H1 (cell line): ENCODE results near the gene ADGRV1. TPM values are rescaled to one million over a fixed set of nuclear protein-coding genes. Genes with fewer than 3 reads are reported as not detected.

Source experiments
- CTCF ChIA-PET: fragments of 300-600 bp; sonication (Branson Sonifier 250); formaldehyde crosslinking; loops from one replicate; lab custom pipeline; 2021; ENCODE audit not compliant: partially characterized antibody; lab: Charles Lee
- POLR2A ChIA-PET: fragments of 300-600 bp; sonication (Branson Sonifier 250); formaldehyde crosslinking; loops from one replicate; lab custom pipeline; 2021; ENCODE audit warnings: inconsistent platforms; ENCODE audit not compliant: partially characterized antibody; lab: Charles Lee
- DNase-seq, 2 experiments: peaks; one replicate each; pipeline versions ENCODE4 v3.0.0 to v3.0.0-alpha.2; 2010 to 2022; ENCODE audit warnings: low spot score in 2 of 2, low read depth in 1 of 2, mixed read lengths in 1 of 2
- FAIRE-seq: peaks from 2 replicates; lab custom pipeline; 2011; peaks lifted over from hg19 to GRCh38; lab: Jason Lieb, UNC
- H2AFZ ChIP-seq: 2 replicates; pipeline ENCODE4 v1.8.1; 2012; ENCODE audit warnings: low read length, inconsistent platforms
- H2AK5ac ChIP-seq: 2 replicates; pipeline ENCODE4 v1.6.1; 2013; ENCODE audit warnings: low read depth, low read length
- H2BK120ac ChIP-seq: replicated peaks from 2 replicates; pipeline ENCODE3; 2013; ENCODE audit warnings: low read depth, low read length, inconsistent platforms
- H2BK12ac ChIP-seq: 2 replicates; pipeline ENCODE4 v1.6.1; 2013; ENCODE audit warnings: low read depth, low read length
- H2BK15ac ChIP-seq: 2 replicates; pipeline ENCODE4 v1.6.1; 2013; ENCODE audit warnings: low read length
- H2BK20ac ChIP-seq: 2 replicates; pipeline ENCODE4 v1.6.1; 2013; ENCODE audit warnings: low read length
- H2BK5ac ChIP-seq: 2 replicates; pipeline ENCODE4 v1.6.1; 2013; ENCODE audit warnings: low read depth, low read length
- H3K14ac ChIP-seq: 2 replicates; pipeline ENCODE4 v1.6.1; 2013; ENCODE audit warnings: inconsistent platforms; ENCODE audit not compliant: insufficient read length
- H3K18ac ChIP-seq: 2 replicates; pipeline ENCODE4 v1.6.1; 2013; ENCODE audit warnings: low read length; ENCODE audit errors: extremely low read depth
- H3K23ac ChIP-seq: 2 replicates; pipeline ENCODE4 v1.6.1; 2013; ENCODE audit warnings: inconsistent platforms; ENCODE audit not compliant: insufficient read length
- H3K23me2 ChIP-seq: 2 replicates; pipeline ENCODE4 v1.6.1; 2013; ENCODE audit warnings: low read depth, low read length
- H3K27ac ChIP-seq: 2 replicates; pipeline ENCODE4 v1.6.1; 2011; ENCODE audit warnings: low read depth, low read length, inconsistent platforms
- H3K27me3 ChIP-seq, 4 experiments: replicated peaks in 1 of 4; 1 replicate in 1 of 4; 2 replicates in 3 of 4; pipeline versions ENCODE4 v1.6.1 to v1.8.1; 2011 to 2013; ENCODE audit warnings: low read length in 3 of 4, mild to moderate bottlenecking in 3 of 4, inconsistent platforms in 2 of 4, mixed read lengths in 2 of 4, moderate library complexity in 1 of 4; ENCODE audit not compliant: control insufficient read depth in 3 of 4, insufficient read depth in 3 of 4; ENCODE audit errors: extremely low read depth in 1 of 4
- H3K36me3 ChIP-seq, 4 experiments: 2 replicates each; pipeline versions ENCODE4 v1.6.1 to v1.8.1; 2011 to 2013; ENCODE audit warnings: mild to moderate bottlenecking in 4 of 4, low read length in 3 of 4, moderate library complexity in 2 of 4, control low read depth in 1 of 4, inconsistent platforms in 1 of 4; ENCODE audit not compliant: insufficient read depth in 4 of 4, control insufficient read depth in 2 of 4
- H3K4ac ChIP-seq: replicated peaks from 2 replicates; pipeline ENCODE3; 2013; ENCODE audit warnings: low read length, low read depth, mixed read lengths, inconsistent platforms; ENCODE audit not compliant: insufficient read length
- H3K4me1 ChIP-seq, 4 experiments: replicated peaks in 1 of 4; 1 replicate in 1 of 4; 2 replicates in 3 of 4; pipeline versions ENCODE4 v1.6.1 to v1.8.1; 2011 to 2013; ENCODE audit warnings: low read length in 3 of 4, inconsistent platforms in 2 of 4, mixed read lengths in 1 of 4; ENCODE audit not compliant: insufficient read depth in 4 of 4, control insufficient read depth in 3 of 4
- H3K4me2 ChIP-seq, 2 experiments: 2 replicates each; pipeline versions ENCODE4 v1.6.1 to v1.8.1; 2011 to 2013; ENCODE audit warnings: low read depth in 2 of 2, low read length in 2 of 2, control low read depth in 1 of 2, inconsistent platforms in 1 of 2, mild to moderate bottlenecking in 1 of 2; ENCODE audit not compliant: insufficient read depth in 1 of 2
- H3K4me3 ChIP-seq, 4 experiments: fragments of 200-600, 300-600 bp in 1 of 4; sonication (generic), shearing (Covaris generic), sonication (Bioruptor Twin) in 1 of 4; 2 replicates each; pipeline versions ENCODE4 v1.5.1 to v1.8.1; 2011 to 2016; ENCODE audit warnings: low read length in 4 of 4, low read depth in 3 of 4, control low read depth in 2 of 4, inconsistent platforms in 2 of 4, mild to moderate bottlenecking in 2 of 4, mixed read lengths in 1 of 4, moderate library complexity in 1 of 4; ENCODE audit not compliant: insufficient read depth in 2 of 4; ENCODE audit errors: extremely low read depth in 1 of 4
- H3K56ac ChIP-seq: replicated peaks from 2 replicates; pipeline ENCODE3; 2013; ENCODE audit warnings: low read depth, mild to moderate bottlenecking, mixed read lengths, low read length, inconsistent platforms; ENCODE audit not compliant: insufficient read length
- H3K79me1 ChIP-seq: 2 replicates; pipeline ENCODE4 v1.6.1; 2013; ENCODE audit warnings: low read depth, low read length, control low read depth
- H3K79me2 ChIP-seq, 2 experiments: 2 replicates each; pipeline versions ENCODE4 v1.6.1 to v1.8.1; 2012 to 2013; ENCODE audit warnings: low read length in 2 of 2, mild to moderate bottlenecking in 2 of 2, inconsistent platforms in 1 of 2; ENCODE audit not compliant: insufficient read depth in 2 of 2, control insufficient read depth in 1 of 2
- H3K9ac ChIP-seq, 4 experiments: replicated peaks in 1 of 4; 1 replicate in 1 of 4; 2 replicates in 3 of 4; pipeline versions ENCODE4 v1.6.1 to v1.8.1; 2011 to 2013; ENCODE audit warnings: low read depth in 3 of 4, low read length in 3 of 4, control low read depth in 2 of 4, mild to moderate bottlenecking in 2 of 4, moderate library complexity in 2 of 4, inconsistent platforms in 1 of 4; ENCODE audit errors: extremely low read depth in 1 of 4
- H3K9me3 ChIP-seq, 2 experiments: 2 replicates each; pipeline versions ENCODE4 v1.6.1 to v1.8.1; 2012 to 2013; ENCODE audit warnings: mild to moderate bottlenecking in 2 of 2, moderate library complexity in 2 of 2, control low read depth in 1 of 2, inconsistent platforms in 1 of 2, low read depth in 1 of 2, low read length in 1 of 2, mixed read lengths in 1 of 2; ENCODE audit not compliant: insufficient read depth in 2 of 2
- H4K20me1 ChIP-seq, 2 experiments: replicated peaks in 1 of 2; 2 replicates each; pipeline versions ENCODE3 to v1.8.1; 2011 to 2013; ENCODE audit warnings: inconsistent platforms in 2 of 2, low read length in 2 of 2, mild to moderate bottlenecking in 1 of 2; ENCODE audit not compliant: insufficient read depth in 2 of 2, control insufficient read depth in 1 of 2
- H4K5ac ChIP-seq: 2 replicates; pipeline ENCODE4 v1.6.1; 2013; ENCODE audit warnings: low read length, low read depth, mixed read lengths, inconsistent platforms; ENCODE audit not compliant: insufficient read length
- H4K8ac ChIP-seq: 2 replicates; pipeline ENCODE4 v1.8.0; 2013; ENCODE audit warnings: mild to moderate bottlenecking, moderate library complexity, low read length, inconsistent platforms; ENCODE audit not compliant: insufficient read depth; ENCODE audit errors: extremely low read depth
- H4K91ac ChIP-seq: replicated peaks from 2 replicates; pipeline ENCODE3; 2013; ENCODE audit warnings: low read length, mixed read lengths, inconsistent platforms; ENCODE audit not compliant: insufficient read length
- CHD2 ChIP-seq: IDR thresholded peaks from 2 replicates; pipeline ENCODE4 v1.6.1; 2012; ENCODE audit warnings: low read length, improper control_type of control experiment
- KDM4A ChIP-seq: IDR thresholded peaks from one replicate; pipeline ENCODE4 v1.7.1; 2012; ENCODE audit warnings: low read depth, mild to moderate bottlenecking, moderate library complexity, low read length, inconsistent platforms; ENCODE audit not compliant: severe bottlenecking
- NANOG ChIP-seq: IDR thresholded peaks from 2 replicates; pipeline ENCODE4 v1.6.1; 2011; ENCODE audit warnings: low read length, low read depth, mild to moderate bottlenecking, inconsistent platforms; ENCODE audit not compliant: insufficient read depth, poor library complexity, severe bottlenecking
- WGBS, 2 experiments: shearing (Covaris generic) in 1 of 2; methylation state at CpG; one replicate each; pipeline versions ENCODE4 v1.1.6 to v1.1.7; 2013 to 2015; ENCODE audit warnings: low lambda C conversion rate in 2 of 2, mixed read lengths in 2 of 2, inconsistent platforms in 1 of 2, low coverage in 1 of 2, missing lambda C conversion rate in 1 of 2; ENCODE audit not compliant: insufficient replicate concordance in 2 of 2, insufficient coverage in 1 of 2, insufficient read length in 1 of 2; ENCODE audit errors: extremely low coverage in 1 of 2, missing lambda C conversion rate in 1 of 2; 5-methylcytosine and 5-hydroxymethylcytosine counted together
- polyA plus RNA-seq, 7 experiments: library from polyadenylated mRNA; depleted of rRNA in 3 of 7; stranded (reverse) in 5 of 7; unstranded in 2 of 7; fragments of >200 nt in 5 of 7; fragments of 200-250 nt in 2 of 7; gene quantifications; 1 replicate in 5 of 7; 2 replicates in 1 of 7; 4 replicates in 1 of 7; pipeline versions ENCODE4 v1.2.1 to v1.2.3, GENCODE V29; 2011 to 2013; ENCODE audit warnings: missing spikeins in 2 of 7, mixed read lengths in 2 of 7
- total RNA-seq: library from RNA; stranded (reverse); fragmentation: NEBNext Ultra II Directional; extraction: Animal tissue kit (Norgen Biotek cat#: 25700); gene quantifications from 2 replicates; pipeline ENCODE4 v1.2.1, GENCODE V29; 2021
- TF ChIP-seq, protein P1 (sequence below), 3 experiments: IDR thresholded peaks; 1 replicate in 2 of 3; 2 replicates in 1 of 3; pipeline versions ENCODE4 v1.5.1 to v1.6.1; 2011; ENCODE audit warnings: low read length in 3 of 3, mild to moderate bottlenecking in 3 of 3, inconsistent platforms in 2 of 3, low read depth in 1 of 3, moderate library complexity in 1 of 3; ENCODE audit not compliant: insufficient read depth in 1 of 3; ENCODE audit errors: control extremely low read depth in 1 of 3

Gene ADGRV1
- total and polyA plus RNA-seq, 2 of the 8 experiments (the other 6 are each of a cell fraction or from before 2014, with no cell fraction given), result 53.1 to 62.2 TPM

DNA sequence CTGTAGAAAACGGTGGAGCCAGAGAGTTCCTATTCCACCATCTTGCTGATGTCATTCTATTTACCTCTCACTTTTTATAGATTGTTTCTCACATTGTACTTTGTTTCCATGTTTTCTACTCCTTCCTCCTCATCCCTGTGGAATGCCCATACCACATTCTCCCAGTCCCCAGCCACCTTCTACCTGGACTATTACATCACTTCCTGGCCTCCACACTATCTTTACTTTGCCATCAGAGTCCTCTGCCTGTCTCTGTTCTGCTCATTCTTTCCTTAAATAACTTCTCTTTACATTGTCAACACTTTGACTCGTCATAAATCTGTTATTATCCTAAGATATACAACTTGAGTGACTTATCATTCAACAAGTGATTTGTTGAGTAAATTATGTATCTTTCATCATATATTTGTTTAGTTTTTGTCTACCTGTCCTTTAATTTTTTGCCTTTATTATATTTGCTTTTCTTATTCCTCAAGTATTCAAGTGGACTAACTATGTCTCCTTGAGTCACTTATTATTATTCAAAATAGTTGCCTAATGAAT, 182.5 kb downstream of the ADGRV1 start:
- H4K91ac ChIP-seq, result no peak overlapping the region
- ChIA-PET POLR2A (no interaction called here), CTCF (interaction anchor here (1.2 kb wide), 1 partner anchor 42 kb away, joined by 5 read pairs; no protein-coding TSS in a partner anchor)
- H4K5ac ChIP-seq, result no peak overlapping the region
- H2BK120ac ChIP-seq, result no peak overlapping the region
- TF ChIP-seq KDM4A (no peak), NANOG (no peak), CHD2 (no peak)
- TF ChIP-seq, protein P1, sequence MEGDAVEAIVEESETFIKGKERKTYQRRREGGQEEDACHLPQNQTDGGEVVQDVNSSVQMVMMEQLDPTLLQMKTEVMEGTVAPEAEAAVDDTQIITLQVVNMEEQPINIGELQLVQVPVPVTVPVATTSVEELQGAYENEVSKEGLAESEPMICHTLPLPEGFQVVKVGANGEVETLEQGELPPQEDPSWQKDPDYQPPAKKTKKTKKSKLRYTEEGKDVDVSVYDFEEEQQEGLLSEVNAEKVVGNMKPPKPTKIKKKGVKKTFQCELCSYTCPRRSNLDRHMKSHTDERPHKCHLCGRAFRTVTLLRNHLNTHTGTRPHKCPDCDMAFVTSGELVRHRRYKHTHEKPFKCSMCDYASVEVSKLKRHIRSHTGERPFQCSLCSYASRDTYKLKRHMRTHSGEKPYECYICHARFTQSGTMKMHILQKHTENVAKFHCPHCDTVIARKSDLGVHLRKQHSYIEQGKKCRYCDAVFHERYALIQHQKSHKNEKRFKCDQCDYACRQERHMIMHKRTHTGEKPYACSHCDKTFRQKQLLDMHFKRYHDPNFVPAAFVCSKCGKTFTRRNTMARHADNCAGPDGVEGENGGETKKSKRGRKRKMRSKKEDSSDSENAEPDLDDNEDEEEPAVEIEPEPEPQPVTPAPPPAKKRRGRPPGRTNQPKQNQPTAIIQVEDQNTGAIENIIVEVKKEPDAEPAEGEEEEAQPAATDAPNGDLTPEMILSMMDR (IDR thresholded peaks at IDR 0.05; ENCODE audit: control extremely low read depth in 1 of 3, insufficient read depth in 1 of 3, low read depth in 1 of 3, low read length in 3 of 3), result no peak
- no peaks in the 10 kb centered on the region for H3K9me3 ChIP-seq
- H3K4ac ChIP-seq, result no peak overlapping the region
- H3K79me2 ChIP-seq, result peaks cover 0 to 3% of the 10 kb centered on the region in 2 experiments; a peak in 2 of 4 replicates
- H3K23me2 ChIP-seq, result no peaks in the 10 kb centered on the region
- 89% methylated on average over 2 of the region's 2 CpGs; no CpG with 5 or more reads in 1 of the 2 experiments for WGBS, 2 experiments
- H3K56ac ChIP-seq, result no peak overlapping the region
- H3K14ac ChIP-seq, result no peak overlapping the region
- H2BK15ac ChIP-seq, result no peak overlapping the region
- H3K9ac ChIP-seq, result no peak overlapping the region
- H3K27me3 ChIP-seq, result no peaks in the 10 kb centered on the region
- H3K27ac ChIP-seq, result no peak overlapping the region
- H4K20me1 ChIP-seq, result peaks cover 0 to 2% of the 10 kb centered on the region in 2 experiments
- H3K36me3 ChIP-seq, result peaks cover 0 to 24% (median 7%) of the 10 kb centered on the region in 4 experiments; a peak in 4 of 8 replicates
- H2AFZ ChIP-seq, result no peak overlapping the region
- no peaks in the 10 kb centered on the region; the same call in 1 of the 2 replicates for H3K79me1 ChIP-seq
- no peak overlapping the region for H3K23ac ChIP-seq
- no peaks in the 10 kb centered on the region; a peak in 1 of 7 replicates for H3K4me1 ChIP-seq
- DNase-seq, result no peak
- no peak overlapping the region for H2AK5ac ChIP-seq
- H4K8ac ChIP-seq, result no peak overlapping the region
- no peak overlapping the region for H2BK12ac ChIP-seq
- H2BK20ac ChIP-seq, result no peak overlapping the region
- FAIRE-seq, result no peak
- H3K4me3 ChIP-seq, result no peak overlapping the region
- H3K18ac ChIP-seq, result no peak overlapping the region
- H3K4me2 ChIP-seq, result no peak overlapping the region
- no peak overlapping the region for H2BK5ac ChIP-seq
